GM20000 (cell line): ENCODE measurements around the gene ENDOD1.
"Not testable (repeated sequence)": the region's sequence is repeated elsewhere in the genome, so short reads cannot be mapped to it uniquely, and the experiment has no call there.

Experiments
- DNase-seq: peaks from one replicate; pipeline ENCODE4 v3.0.0; 2012; ENCODE audit warnings: low spot score
- TF ChIP-seq, protein P1 (sequence below): IDR thresholded peaks from 2 replicates; pipeline ENCODE4 v1.5.1; 2012; ENCODE audit warnings: mild to moderate bottlenecking, control low read depth; ENCODE audit errors: extremely low read depth, missing control alignments

ENDOD1 gene

GRCh38 chr11:95135155-95135554 lies 45.5 kb downstream of the ENDOD1 start:
- no peak for DNase-seq
- TF ChIP-seq, protein P1, sequence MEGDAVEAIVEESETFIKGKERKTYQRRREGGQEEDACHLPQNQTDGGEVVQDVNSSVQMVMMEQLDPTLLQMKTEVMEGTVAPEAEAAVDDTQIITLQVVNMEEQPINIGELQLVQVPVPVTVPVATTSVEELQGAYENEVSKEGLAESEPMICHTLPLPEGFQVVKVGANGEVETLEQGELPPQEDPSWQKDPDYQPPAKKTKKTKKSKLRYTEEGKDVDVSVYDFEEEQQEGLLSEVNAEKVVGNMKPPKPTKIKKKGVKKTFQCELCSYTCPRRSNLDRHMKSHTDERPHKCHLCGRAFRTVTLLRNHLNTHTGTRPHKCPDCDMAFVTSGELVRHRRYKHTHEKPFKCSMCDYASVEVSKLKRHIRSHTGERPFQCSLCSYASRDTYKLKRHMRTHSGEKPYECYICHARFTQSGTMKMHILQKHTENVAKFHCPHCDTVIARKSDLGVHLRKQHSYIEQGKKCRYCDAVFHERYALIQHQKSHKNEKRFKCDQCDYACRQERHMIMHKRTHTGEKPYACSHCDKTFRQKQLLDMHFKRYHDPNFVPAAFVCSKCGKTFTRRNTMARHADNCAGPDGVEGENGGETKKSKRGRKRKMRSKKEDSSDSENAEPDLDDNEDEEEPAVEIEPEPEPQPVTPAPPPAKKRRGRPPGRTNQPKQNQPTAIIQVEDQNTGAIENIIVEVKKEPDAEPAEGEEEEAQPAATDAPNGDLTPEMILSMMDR, result no peak

DNA sequence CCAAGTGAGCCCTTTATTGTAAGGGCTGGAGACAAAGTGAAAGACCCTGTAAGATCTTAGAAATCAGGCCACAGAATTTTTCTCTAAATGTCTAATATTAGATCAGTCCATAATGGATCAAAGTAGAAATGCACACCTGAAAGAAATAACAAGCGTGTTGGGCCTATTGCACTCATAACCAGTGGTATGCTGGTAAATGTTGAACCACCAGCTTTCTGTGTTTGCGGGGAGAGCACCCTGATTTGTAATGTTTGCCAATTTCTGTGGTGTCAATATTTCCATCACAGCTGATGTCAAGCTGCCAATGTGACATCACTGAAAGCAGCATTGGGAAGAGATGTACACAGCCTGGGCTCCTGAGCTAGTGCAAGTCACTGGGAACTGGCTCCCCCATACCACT lies 46.2 kb downstream of the ENDOD1 start:
- no peak for DNase-seq
- TF ChIP-seq, protein P1, result no peak

GRCh38 chr11:95136747-95137146 lies 47.1 kb downstream of the ENDOD1 start:
- DNase-seq, result not testable (repeated sequence)

DNA sequence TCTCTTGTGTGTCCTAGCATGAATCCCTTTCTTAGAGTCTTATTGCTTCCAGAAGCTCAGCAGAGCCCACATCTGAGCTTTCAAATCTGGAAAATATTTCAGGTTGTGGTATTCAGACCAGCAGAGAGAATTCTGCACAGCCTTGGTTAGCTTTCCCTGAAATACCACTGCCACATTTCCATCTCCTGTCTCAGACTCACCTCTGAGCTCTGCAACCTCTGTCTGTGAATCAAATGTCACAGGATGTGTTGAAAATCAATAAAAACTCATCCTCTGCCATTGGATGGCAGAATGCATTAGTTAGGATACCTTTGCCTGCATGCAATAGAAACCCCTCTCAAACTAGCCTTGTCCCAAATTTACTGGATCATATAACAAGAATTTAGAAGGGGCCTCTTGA lies 47.7 kb downstream of the ENDOD1 start:
- TF ChIP-seq, protein P1, result no peak
- no peak for DNase-seq

DNA sequence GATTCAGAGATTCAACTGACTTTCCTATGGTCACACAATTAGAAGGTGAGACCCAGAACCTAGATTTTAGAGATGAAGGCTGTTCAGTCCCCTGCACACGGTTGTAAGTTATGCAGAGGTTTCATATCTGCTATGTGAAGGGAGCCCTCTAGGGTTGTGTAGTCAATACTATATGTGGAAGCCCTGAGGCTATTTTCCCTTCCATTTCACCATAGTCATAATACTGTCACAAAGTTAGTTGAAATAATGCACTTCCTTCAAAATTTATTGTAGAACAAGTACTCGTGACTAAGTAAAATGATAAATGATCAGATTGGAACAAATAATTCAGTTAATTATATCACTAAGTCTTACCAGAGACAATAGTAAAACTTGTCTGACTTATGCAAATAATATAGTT lies 48.8 kb downstream of the ENDOD1 start:
- TF ChIP-seq, protein P1, result peak; percentile 11
- peak; percentile 51 for DNase-seq

GRCh38 chr11:95140397-95141033 lies 50.9 kb downstream of the ENDOD1 start:
- no peak for DNase-seq
- TF ChIP-seq, protein P1, result no peak

DNA sequence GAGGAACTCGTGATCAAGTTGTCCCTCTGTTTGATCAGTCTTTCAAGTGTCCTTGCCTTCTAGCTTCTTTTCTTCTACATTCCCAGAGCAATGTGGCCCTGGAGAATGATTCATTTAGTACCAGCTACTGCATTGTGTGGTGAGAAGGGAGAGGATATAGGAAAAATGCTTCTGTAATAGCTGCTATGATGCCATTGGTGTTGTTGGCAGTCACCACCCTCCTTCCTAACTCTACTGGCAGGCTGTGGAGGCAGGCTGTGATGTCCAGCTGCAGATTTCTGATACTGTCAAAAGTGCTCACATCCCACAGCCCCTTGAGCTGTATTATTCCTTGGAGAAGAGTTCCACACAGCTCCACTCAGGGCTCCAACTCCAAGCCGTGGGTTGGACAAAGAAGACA lies 52.8 kb downstream of the ENDOD1 start:
- no peak for DNase-seq
- TF ChIP-seq, protein P1, result no peak

GRCh38 chr11:95143106-95143681 lies 53.5 kb downstream of the ENDOD1 start:
- no peak for DNase-seq
- TF ChIP-seq, protein P1, result no peak
